Mucosa of descending colon (tissue), 3 donors: ENCODE data around the gene MBOAT1. TPM values are rescaled to one million over a fixed set of nuclear protein-coding genes. Genes with fewer than 3 reads are reported as not detected.

Source experiments
- ATAC-seq: fragments of 200-7000 bp; cut with Tn5 transposase; one replicate; pipeline ENCODE4 v1.9.1; 2020; ENCODE audit warnings: mild to moderate bottlenecking, moderate library complexity
- DNase-seq, 3 donors: peaks; one replicate each; pipeline ENCODE4 v3.0.0-alpha.2; 2020
- H3K36me3 ChIP-seq: fragments of 200-600 bp; one replicate; pipeline ENCODE4 v1.8.0; 2021; ENCODE audit warnings: low read depth, mild to moderate bottlenecking
- H3K4me1 ChIP-seq: fragments of 200-600 bp; one replicate; pipeline ENCODE4 v1.8.0; 2021; ENCODE audit warnings: low read depth, mild to moderate bottlenecking
- H3K4me3 ChIP-seq: fragments of 200-600 bp; one replicate; pipeline ENCODE4 v1.8.0; 2021; ENCODE audit warnings: mild to moderate bottlenecking
- H3K9me3 ChIP-seq: fragments of 200-600 bp; one replicate; pipeline ENCODE4 v1.8.0; 2021; ENCODE audit warnings: mild to moderate bottlenecking
- CTCF ChIP-seq: fragments of 200-600 bp; IDR thresholded peaks from one replicate; pipeline ENCODE4 v1.8.0; 2022; ENCODE audit warnings: antibody characterized with exemption, mild to moderate bottlenecking
- intact Hi-C, 2 donors: fragments of 100-400 bp; cut with DNase I in 1 of 2; cut with micrococcal nuclease in 1 of 2; formaldehyde crosslinking; loops; one replicate each; pipeline versions ENCODE4 v1.11.0 to v1.11.1; 2022; cut with DNase I, micrococcal nuclease
- total RNA-seq, 3 donors: library from RNA; stranded (reverse); fragmentation: NEBNext Ultra II Directional in 2 of 3; extraction: Animal tissue kit (Norgen Biotek cat#: 25700) in 2 of 3; gene quantifications; one replicate each; pipeline versions ENCODE4 v1.2.1 to v1.2.4, GENCODE V29; 2021 to 2023
- donor health status: DM: no; HTN: no; CAD: no; lungs with moderate emphysema.
- donor health status: DM: no; HTN: no; CAD: no.
- donor health status: DM: no; HTN: yes; CAD: no.

MBOAT1 gene
- total RNA-seq, 3 donors from 2014 or later = 33.7 to 77.0 (median 54.4) TPM

DNA sequence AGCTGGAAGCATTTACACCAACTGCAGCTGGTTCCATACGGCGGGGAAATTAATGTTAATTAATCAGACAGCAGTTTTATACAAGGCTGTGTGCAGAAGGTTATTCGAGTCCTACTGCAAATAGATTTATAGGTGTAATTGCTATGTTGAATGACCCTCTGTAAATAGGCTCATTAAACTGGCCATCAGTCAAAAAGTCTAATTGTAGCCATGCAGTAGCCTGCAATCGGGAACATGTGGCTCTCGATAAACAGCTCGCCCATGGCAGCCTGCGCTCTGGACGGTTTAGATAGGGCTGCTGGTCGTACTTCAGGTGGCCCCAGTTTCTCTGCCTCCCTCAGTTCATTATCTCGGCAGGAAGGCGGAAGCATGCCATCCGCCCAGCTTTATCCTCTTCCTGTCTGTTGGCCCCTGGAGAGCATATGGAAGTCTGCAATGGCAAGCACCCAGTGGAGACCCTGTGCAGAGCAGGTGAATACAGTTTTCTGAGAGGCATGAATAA lies 143.2 kb downstream of the MBOAT1 start:
- H3K4me1 ChIP-seq = no peaks in the 10 kb centered on the region
- H3K36me3 ChIP-seq = no peaks in the 10 kb centered on the region
- no peak overlapping the region for H3K4me3 ChIP-seq
- intact Hi-C loops = no loop called here
- no peak for TF ChIP-seq CTCF
- H3K9me3 ChIP-seq = no peaks in the 10 kb centered on the region
- DNase-seq (no peak), ATAC-seq (no peak)

GRCh38 chr6:20068421-20068988 lies 143.8 kb downstream of the MBOAT1 start:
- intact Hi-C loops = no loop called here
- Histone ChIP-seq H3K9me3 (no peaks in the 10 kb centered on the region), H3K4me3 (no peak overlapping the region), H3K4me1 (no peaks in the 10 kb centered on the region), H3K36me3 (no peaks in the 10 kb centered on the region)
- DNase-seq (no peak), ATAC-seq (no peak)
- no peak for TF ChIP-seq CTCF

DNA sequence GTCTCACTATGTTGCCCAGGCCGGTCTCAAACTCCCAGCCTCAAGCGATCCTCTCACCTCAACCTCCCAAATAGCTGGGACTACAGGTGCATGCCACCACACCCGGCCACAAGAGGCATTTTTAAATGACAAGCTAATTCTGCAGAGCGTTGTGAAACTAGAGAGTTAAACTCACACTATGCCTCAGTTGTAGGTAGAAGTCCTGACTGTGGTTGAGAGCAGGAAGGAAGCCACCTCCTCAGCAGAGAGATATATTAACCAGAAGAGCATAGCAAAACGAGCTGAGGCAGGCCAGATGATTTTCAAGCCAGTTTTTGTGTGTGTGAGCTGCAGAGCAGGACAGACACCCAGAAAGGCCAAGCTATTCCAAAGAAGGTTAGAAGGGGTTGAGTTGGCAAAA lies 150.3 kb downstream of the MBOAT1 start:
- TF ChIP-seq CTCF = no peak
- Histone ChIP-seq H3K36me3 (no peaks in the 10 kb centered on the region), H3K4me3 (no peak overlapping the region), H3K9me3 (no peaks in the 10 kb centered on the region), H3K4me1 (no peaks in the 10 kb centered on the region)
- DNase-seq = no peak
- intact Hi-C loops = no loop called here
- no peak for ATAC-seq

DNA sequence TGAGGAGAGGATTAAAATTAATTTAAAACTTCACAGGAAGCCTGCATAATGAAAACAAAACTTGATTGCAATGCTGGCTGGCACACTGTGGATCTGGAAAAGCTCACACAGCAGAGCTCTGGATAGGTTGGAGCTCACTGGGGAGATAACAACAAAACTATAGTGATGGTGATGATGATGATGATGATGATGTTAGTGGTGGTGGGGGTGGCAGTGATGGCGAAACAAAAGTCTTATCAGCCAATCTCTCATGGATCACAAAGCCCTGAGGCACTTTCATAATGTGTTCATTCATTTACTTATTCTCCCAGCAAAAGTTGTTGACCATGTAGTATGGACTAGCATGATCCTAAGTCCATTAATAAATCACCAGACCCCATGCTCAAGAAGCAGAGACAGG lies 152.0 kb downstream of the MBOAT1 start:
- Histone ChIP-seq H3K36me3 (no peaks in the 10 kb centered on the region), H3K4me3 (no peak overlapping the region), H3K4me1 (no peaks in the 10 kb centered on the region), H3K9me3 (no peaks in the 10 kb centered on the region)
- TF ChIP-seq CTCF = no peak
- no peak for ATAC-seq
- intact Hi-C loops = no loop called here
- no peak for DNase-seq

DNA sequence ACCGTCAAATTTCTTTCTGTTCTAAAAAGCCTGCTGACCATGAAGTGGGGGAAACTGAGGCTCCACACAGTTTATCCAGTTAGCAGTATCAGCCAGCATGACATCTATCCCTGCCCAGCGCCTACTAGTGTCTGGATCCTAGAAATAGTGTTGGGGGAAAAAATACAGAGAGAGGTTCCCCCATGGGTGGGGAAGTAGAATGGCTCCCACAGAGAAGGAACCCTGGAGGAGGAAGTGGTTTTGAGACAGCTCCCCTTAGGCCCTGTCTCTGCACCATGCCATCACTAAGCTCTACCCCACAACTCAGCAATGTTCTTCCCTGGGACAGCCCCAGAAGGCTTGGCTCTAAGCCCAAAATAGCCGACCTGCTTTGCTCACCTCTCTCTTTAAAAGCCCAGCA lies 153.4 kb downstream of the MBOAT1 start:
- ATAC-seq (no peak), DNase-seq (no peak)
- Histone ChIP-seq H3K9me3 (no peaks in the 10 kb centered on the region), H3K36me3 (no peaks in the 10 kb centered on the region), H3K4me3 (no peak overlapping the region), H3K4me1 (no peaks in the 10 kb centered on the region)
- intact Hi-C loops = no loop called here
- no peak for TF ChIP-seq CTCF
